NB4 (cell line): Measurements from ENCODE around the gene CYSRT1.

Source experiments
- POLR2A ChIP-seq: IDR thresholded peaks from 2 replicates; pipeline ENCODE4 v1.6.1; 2011; ENCODE audit warnings: mild to moderate bottlenecking; ENCODE audit not compliant: insufficient read length; ENCODE audit errors: extremely low read depth
- TF ChIP-seq, protein P1 (sequence below): IDR thresholded peaks from one replicate; pipeline ENCODE4 v1.5.1; 2012; ENCODE audit warnings: low read depth, low read length
- TF ChIP-seq, protein P2 (sequence below): IDR thresholded peaks from 2 replicates; pipeline ENCODE4 v1.6.1; 2011; ENCODE audit warnings: low read depth, low read length

DNA sequence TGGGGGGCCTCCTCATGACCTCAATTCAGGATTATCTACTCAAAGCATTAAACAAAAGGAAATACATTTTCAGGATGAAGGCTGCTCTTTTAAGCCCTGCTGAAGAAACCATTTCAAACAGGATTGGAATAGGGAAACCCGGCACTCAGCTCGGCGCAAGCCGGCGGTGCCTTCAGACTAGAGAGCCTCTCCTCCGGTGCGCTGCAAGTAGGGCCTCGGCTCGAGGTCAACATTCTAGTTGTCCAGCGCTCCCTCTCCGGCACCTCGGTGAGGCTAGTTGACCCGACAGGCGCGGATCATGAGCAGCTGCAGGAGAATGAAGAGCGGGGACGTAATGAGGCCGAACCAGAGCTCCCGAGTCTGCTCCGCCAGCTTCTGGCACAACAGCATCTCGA, 20.2 kb upstream of the CYSRT1 start:
- TF ChIP-seq, protein P1, sequence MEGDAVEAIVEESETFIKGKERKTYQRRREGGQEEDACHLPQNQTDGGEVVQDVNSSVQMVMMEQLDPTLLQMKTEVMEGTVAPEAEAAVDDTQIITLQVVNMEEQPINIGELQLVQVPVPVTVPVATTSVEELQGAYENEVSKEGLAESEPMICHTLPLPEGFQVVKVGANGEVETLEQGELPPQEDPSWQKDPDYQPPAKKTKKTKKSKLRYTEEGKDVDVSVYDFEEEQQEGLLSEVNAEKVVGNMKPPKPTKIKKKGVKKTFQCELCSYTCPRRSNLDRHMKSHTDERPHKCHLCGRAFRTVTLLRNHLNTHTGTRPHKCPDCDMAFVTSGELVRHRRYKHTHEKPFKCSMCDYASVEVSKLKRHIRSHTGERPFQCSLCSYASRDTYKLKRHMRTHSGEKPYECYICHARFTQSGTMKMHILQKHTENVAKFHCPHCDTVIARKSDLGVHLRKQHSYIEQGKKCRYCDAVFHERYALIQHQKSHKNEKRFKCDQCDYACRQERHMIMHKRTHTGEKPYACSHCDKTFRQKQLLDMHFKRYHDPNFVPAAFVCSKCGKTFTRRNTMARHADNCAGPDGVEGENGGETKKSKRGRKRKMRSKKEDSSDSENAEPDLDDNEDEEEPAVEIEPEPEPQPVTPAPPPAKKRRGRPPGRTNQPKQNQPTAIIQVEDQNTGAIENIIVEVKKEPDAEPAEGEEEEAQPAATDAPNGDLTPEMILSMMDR, result no peak
- TF ChIP-seq POLR2A, result no peak
- TF ChIP-seq, protein P2, sequence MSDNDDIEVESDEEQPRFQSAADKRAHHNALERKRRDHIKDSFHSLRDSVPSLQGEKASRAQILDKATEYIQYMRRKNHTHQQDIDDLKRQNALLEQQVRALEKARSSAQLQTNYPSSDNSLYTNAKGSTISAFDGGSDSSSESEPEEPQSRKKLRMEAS, result no peak
